Posterior vena cava (tissue), 2 donors: ENCODE measurements around the gene ARHGDIA. TPM values are rescaled to one million over a fixed set of nuclear protein-coding genes. Genes with fewer than 3 reads are reported as not detected.

ENCODE experiments used
- DNase-seq: peaks from one replicate; pipeline ENCODE4 v3.0.0-alpha.2; 2020; ENCODE audit warnings: low spot score
- intact Hi-C, 2 donors: fragments of 100-400 bp; cut with DNase I; formaldehyde crosslinking; loops; one replicate each; pipeline versions ENCODE4 v1.14.1 to v1.14.2; 2022 to 2023
- total RNA-seq, 2 donors: library from RNA; stranded (reverse); fragmentation: NEBNext Ultra II Directional; extraction: Animal tissue kit (Norgen Biotek cat#: 25700); gene quantifications; one replicate each; pipeline ENCODE4 v1.2.1, GENCODE V29; 2021
- donor health status: DM: yes; HTN: yes; CAD: no.
- donor health status: DM: yes; HTN: yes; CAD: no.

Gene ARHGDIA
- total RNA-seq, 2 donors from 2014 or later: 375 to 421 TPM

- intact Hi-C loops: no loop called here
- DNase-seq: no peak
Observed at GRCh38 chr17:81833921-81834830, 37.0 kb downstream of the ARHGDIA start.

- DNase-seq: peak; percentile 99
- intact Hi-C loops: no loop called here
Observed at GRCh38 chr17:81833160-81833920, 37.8 kb downstream of the ARHGDIA start, which contains the start of gene MCRIP1. Gene MCRIP1 (minus strand): TSS chr17:81833291. CDS start chr17:81824506, 8,785 bp downstream.

DNA sequence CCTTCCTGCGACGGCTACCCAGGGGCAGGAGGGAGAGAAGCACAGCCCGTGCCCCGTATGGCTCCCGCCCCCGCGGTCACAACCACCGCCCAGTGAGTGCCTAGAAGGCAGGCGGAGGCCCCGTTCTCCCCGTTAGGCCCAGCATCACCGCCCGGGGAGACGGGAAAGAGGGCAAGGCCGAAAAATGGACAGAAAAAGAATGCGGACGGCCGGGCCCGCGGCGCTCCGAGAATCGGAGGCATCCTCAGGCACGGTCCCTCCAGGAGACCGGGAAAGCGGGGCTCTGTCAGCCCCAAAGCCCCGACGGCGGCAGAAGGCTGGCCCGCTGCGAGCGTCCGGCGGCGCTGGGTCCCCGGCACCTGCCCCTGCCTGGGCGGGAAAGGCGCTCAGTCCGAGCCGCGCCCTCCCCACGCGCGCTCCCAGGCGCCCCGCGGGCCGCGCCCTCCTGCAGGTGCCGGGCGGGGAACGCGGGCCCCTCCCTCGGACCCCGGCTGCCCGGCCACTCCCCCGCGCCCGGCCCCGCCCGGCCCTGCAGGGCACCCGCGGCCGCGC lies 38.5 kb downstream of the ARHGDIA start:
- intact Hi-C loops: no loop called here
- DNase-seq: no peak

DNA sequence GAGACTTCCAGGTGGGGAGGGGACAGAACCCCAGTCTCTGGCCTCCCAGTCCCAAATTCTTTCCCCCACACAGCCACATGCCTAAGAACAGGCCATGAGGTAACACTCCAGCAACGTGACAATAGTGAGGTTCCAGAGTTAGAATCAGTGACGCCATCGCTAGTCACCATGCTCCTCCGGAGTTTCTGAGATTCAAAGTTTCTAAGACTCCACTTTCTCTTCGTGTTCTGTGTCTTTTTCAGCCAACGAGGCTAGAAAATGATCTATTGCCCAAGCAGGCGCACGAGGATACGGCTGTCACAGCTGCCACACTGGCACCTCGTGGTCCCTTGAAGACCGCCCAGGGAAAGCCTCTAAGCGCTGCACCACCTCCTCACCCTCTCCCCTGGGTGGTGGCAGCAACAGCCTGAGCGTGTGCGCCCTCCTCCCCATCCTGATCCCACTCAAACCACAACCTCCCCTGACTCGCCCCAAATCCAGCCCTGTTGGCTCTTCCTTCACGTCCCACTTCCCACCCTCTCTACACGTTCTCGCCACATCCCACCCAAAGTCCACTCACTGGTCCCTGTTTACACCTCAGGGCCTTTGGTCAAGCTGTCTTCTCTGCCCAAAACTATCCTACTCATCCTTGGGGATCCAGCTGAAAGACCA lies 39.1 kb downstream of the ARHGDIA start:
- intact Hi-C loops: no loop called here
- no peak for DNase-seq

GRCh38 chr17:81831563-81831956 lies 39.6 kb downstream of the ARHGDIA start:
- no peak for DNase-seq
- intact Hi-C loops: no loop called here

GRCh38 chr17:81829858-81830257 lies 41.3 kb downstream of the ARHGDIA start:
- intact Hi-C loops: no loop called here
- no peak for DNase-seq

- intact Hi-C loops: no loop called here
- no peak for DNase-seq
Observed at GRCh38 chr17:81828656-81829055, 42.5 kb downstream of the ARHGDIA start.

- no peak for DNase-seq
- intact Hi-C loops: no loop called here
Observed at GRCh38 chr17:81825841-81826466, 45.2 kb downstream of the ARHGDIA start.

- intact Hi-C loops: no loop called here
- no peak for DNase-seq
Observed at GRCh38 chr17:81824595-81824994, 46.5 kb downstream of the ARHGDIA start.

- DNase-seq: no peak
- intact Hi-C loops: no loop called here
Observed at GRCh38 chr17:81823820-81824550, 47.2 kb downstream of the ARHGDIA start.

- no peak for DNase-seq
- intact Hi-C loops: no loop called here
Observed at GRCh38 chr17:81822996-81823819, 47.9 kb downstream of the ARHGDIA start.

- DNase-seq: no peak
- intact Hi-C loops: no loop called here
Observed at GRCh38 chr17:81822312-81822637, 48.9 kb downstream of the ARHGDIA start.

DNA sequence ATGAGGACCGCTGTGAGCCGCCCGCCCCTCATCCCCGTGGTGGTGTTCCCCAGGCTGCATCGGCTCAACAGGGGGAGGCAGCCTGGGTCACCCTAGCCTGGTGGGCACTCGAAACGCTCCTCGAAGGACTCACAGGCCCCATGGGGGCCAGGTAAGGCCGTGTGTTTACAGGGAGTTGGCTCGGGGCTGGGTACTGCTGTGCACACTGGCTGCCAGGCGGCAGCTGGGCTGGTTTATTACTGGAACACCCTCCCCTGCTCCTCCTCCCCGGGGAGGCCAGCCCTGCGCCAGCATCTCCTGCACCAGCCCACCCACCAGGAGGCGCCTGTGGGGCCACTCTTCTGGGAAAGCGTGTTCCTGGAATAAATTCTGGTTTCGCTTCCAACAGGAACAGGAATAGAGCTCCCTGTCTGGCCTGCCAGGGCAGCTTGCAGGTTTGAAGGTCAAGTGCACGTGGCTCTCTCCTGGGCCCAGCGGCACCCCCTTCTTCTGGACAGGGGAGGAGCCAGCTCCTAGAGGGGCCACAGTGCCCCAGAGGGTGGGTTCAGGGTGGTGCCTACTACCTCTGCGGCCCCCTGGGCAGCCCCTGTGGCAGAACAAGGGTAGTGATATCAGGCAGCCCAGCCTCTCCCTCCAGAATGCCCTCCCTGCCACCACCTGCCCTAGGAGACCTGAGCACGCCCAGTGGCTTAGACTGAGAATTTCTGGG lies 49.4 kb downstream of the ARHGDIA start:
- peak; percentile 89 for DNase-seq
- intact Hi-C loops: no loop called here

- DNase-seq: no peak
- intact Hi-C loops: no loop called here
Observed at GRCh38 chr17:81821147-81821546, 50.0 kb downstream of the ARHGDIA start.

DNA sequence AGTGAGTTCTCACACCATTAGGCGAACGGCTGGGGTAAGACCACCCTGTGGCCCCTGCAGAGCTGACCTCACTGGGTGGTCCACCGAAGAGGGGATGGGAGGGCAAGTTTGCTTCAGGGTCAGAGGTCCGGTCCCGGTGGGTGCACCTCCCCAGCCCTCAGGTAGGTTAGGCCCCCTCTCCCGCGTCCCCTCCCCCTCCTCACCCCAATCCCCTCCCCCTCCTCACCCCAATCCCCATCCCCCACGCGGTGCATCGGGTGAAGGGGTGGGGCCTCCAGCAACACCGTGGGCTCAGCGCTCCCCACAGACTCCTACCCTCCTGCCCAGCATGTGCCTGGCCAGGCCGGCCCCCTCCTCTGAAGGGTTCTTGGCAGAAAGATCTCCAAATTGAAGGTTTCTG lies 51.4 kb downstream of the ARHGDIA start:
- DNase-seq: no peak
- intact Hi-C loops: no loop called here

DNA sequence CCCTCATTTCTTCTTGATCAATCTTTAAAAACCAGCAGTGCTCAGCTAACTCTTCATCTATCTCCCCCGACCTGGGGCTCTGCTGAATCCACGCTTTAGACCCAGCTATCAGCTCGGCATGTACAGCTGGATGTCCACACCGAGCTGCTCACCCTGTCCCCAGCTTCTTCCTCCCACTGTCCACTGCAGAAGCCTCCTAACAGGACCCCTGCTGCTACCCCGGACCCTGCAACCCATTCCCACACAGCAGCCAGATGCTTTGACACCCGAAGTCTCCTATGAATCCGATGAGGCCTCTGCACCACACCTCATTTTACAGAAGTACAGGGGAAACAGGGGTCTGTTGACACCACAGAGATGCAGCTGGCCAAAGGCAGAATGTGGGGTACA lies 53.4 kb downstream of the ARHGDIA start:
- intact Hi-C loops: no loop called here
- DNase-seq: no peak
